ENCODE results near the gene WDR70. TPM values are rescaled to one million over a fixed set of nuclear protein-coding genes. Genes with fewer than 3 reads are reported as not detected.

Gene WDR70
- total RNA-seq, 4 donors from 2014 or later = 25.3 to 122 (median 48.8) TPM

GRCh38 chr5:37532976-37533740, 154.0 kb downstream of the WDR70 start:
- Histone ChIP-seq H3K27me3 (no peaks in the 10 kb centered on the region), H3K27ac (no peak overlapping the region), H3K9me3 (no peaks in the 10 kb centered on the region), H3K36me3 (no peaks in the 10 kb centered on the region), H3K4me3 (no peak overlapping the region), H3K4me1 (no peaks in the 10 kb centered on the region)
- no peak for TF ChIP-seq CTCF (IDR thresholded peaks at IDR 0.05)
- TF ChIP-seq POLR2A (IDR thresholded peaks at IDR 0.05) = no peak
- intact Hi-C loops (cut with DNase I; ENCODE audit: low total_unique reads) = no loop called here
- DNase-seq = no peak

DNA sequence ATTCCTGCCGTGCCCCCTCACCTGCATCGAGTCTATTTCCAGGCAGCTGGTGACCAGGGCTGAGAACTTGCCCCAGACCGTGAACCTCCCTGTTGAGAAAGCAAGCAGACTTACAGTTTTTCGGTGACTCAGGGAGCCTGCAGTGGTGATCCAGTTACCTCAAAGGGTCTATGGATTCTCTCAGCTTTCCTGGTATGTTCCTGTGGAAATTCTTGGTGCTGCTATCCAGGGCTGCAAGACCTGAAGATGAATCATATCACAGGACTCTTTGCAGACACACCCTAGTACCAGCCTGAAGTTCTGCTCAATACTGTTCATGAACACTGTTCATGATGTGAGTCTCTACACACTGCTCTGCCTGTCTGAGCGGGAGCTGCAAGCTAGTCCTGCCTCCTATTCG, 154.7 kb downstream of the WDR70 start:
- Histone ChIP-seq H3K4me3 (no peak overlapping the region), H3K36me3 (no peaks in the 10 kb centered on the region), H3K4me1 (no peaks in the 10 kb centered on the region), H3K27me3 (no peaks in the 10 kb centered on the region), H3K27ac (no peak overlapping the region), H3K9me3 (no peaks in the 10 kb centered on the region)
- intact Hi-C loops (cut with DNase I; ENCODE audit: low total_unique reads) = no loop called here
- TF ChIP-seq CTCF (IDR thresholded peaks at IDR 0.05) (no peak), POLR2A (IDR thresholded peaks at IDR 0.05) (no peak)
- DNase-seq = no peak

GRCh38 chr5:37539459-37539858, 160.3 kb downstream of the WDR70 start:
- Histone ChIP-seq H3K9me3 (no peaks in the 10 kb centered on the region), H3K27me3 (no peaks in the 10 kb centered on the region), H3K4me3 (no peak overlapping the region), H3K4me1 (no peaks in the 10 kb centered on the region), H3K27ac (no peak overlapping the region), H3K36me3 (no peaks in the 10 kb centered on the region)
- no peak for DNase-seq
- intact Hi-C loops (cut with DNase I; ENCODE audit: low total_unique reads) = no loop called here
- TF ChIP-seq CTCF (IDR thresholded peaks at IDR 0.05) (no peak), POLR2A (IDR thresholded peaks at IDR 0.05) (no peak)

DNA sequence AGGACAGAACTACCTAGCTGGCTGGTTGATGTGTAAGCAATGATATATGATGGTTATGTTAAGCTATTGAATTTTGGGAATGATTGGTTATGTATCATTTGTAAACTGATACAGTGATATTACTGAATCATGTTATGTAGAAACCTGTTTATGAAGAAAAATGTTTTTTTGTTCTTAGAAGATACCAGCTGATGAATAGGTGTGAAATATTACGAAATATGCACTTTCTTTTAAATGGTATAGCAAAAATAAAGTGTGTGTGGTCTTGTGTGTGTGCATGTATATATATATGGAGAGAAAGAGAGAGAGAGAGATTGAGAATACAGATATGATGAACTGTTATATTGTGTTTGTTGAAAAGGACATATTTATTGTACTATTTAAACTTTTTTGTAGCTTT, 164.1 kb downstream of the WDR70 start:
- Histone ChIP-seq H3K9me3 (no peaks in the 10 kb centered on the region), H3K4me1 (no peaks in the 10 kb centered on the region), H3K27ac (no peak overlapping the region), H3K4me3 (no peak overlapping the region), H3K27me3 (no peaks in the 10 kb centered on the region), H3K36me3 (no peaks in the 10 kb centered on the region)
- intact Hi-C loops (cut with DNase I; ENCODE audit: low total_unique reads) = no loop called here
- TF ChIP-seq CTCF (IDR thresholded peaks at IDR 0.05) (no peak), POLR2A (IDR thresholded peaks at IDR 0.05) (no peak)
- DNase-seq = no peak

- no peak overlapping the region for H3K4me3 ChIP-seq
- intact Hi-C loops (cut with DNase I; ENCODE audit: low total_unique reads) = no loop called here
- no peak for DNase-seq
Measured at GRCh38 chr5:37549411-37549810, 170.3 kb downstream of the WDR70 start.

More at GRCh38 chr5:37549411-37549810, 170.3 kb downstream of the WDR70 start:
- Histone ChIP-seq H3K4me1 (no peaks in the 10 kb centered on the region), H3K9me3 (no peaks in the 10 kb centered on the region), H3K27ac (no peak overlapping the region), H3K36me3 (no peaks in the 10 kb centered on the region), H3K27me3 (no peaks in the 10 kb centered on the region)
- no peak for TF ChIP-seq POLR2A (IDR thresholded peaks at IDR 0.05)
- no peak for TF ChIP-seq CTCF (IDR thresholded peaks at IDR 0.05)

Data from uterus (tissue), 4 donors.